RWPE2 (cell line): ENCODE measurements around the gene MAN2B1.
"Not testable (repeated sequence)": the region's sequence is repeated elsewhere in the genome, so short reads cannot be mapped to it uniquely, and the experiment has no call there.

Source experiments
- ATAC-seq: fragments of 200-7000 bp; cut with Tn5 transposase; 3 replicates; pipeline ENCODE4 v1.9.1; 2021; ENCODE audit warnings: low read depth
- DNase-seq: peaks from one replicate; pipeline ENCODE4 v3.0.0-alpha.2; 2020; ENCODE audit warnings: low spot score
- H3K27ac ChIP-seq: fragments of 450-650 bp; 2 replicates; pipeline ENCODE4 v1.5.1; 2017; ENCODE audit warnings: mild to moderate bottlenecking; ENCODE audit not compliant: poor library complexity, severe bottlenecking
- H3K27me3 ChIP-seq: fragments of 250-450 bp; sonication (Bioruptor Pico); 2 replicates; pipeline ENCODE4 v1.5.1; 2021; ENCODE audit warnings: mild to moderate bottlenecking, moderate library complexity; ENCODE audit not compliant: insufficient read depth, poor library complexity, severe bottlenecking
- H3K36me3 ChIP-seq: fragments of 250-450 bp; sonication (Bioruptor Pico); 2 replicates; pipeline ENCODE4 v1.5.1; 2020; ENCODE audit warnings: low read depth, mild to moderate bottlenecking, moderate library complexity
- H3K4me1 ChIP-seq: fragments of 250-450 bp; sonication (Bioruptor Pico); 2 replicates; pipeline ENCODE4 v1.5.1; 2021; ENCODE audit warnings: mild to moderate bottlenecking, moderate library complexity; ENCODE audit not compliant: insufficient read depth, poor library complexity, severe bottlenecking
- H3K4me3 ChIP-seq: fragments of 250-450 bp; sonication (Bioruptor Pico); 2 replicates; pipeline ENCODE4 v1.5.1; 2021; ENCODE audit warnings: mild to moderate bottlenecking, moderate library complexity; ENCODE audit not compliant: severe bottlenecking
- H3K9me3 ChIP-seq: fragments of 250-450 bp; sonication (Bioruptor Pico); 2 replicates; pipeline ENCODE4 v1.5.1; 2021; ENCODE audit warnings: mild to moderate bottlenecking, moderate library complexity; ENCODE audit not compliant: severe bottlenecking
- CTCF ChIP-seq: fragments of 450-650 bp; IDR thresholded peaks from one replicate; pipeline ENCODE4 v1.5.1; 2017; ENCODE audit warnings: mild to moderate bottlenecking, moderate library complexity; ENCODE audit not compliant: poor library complexity, severe bottlenecking

MAN2B1 gene

DNA sequence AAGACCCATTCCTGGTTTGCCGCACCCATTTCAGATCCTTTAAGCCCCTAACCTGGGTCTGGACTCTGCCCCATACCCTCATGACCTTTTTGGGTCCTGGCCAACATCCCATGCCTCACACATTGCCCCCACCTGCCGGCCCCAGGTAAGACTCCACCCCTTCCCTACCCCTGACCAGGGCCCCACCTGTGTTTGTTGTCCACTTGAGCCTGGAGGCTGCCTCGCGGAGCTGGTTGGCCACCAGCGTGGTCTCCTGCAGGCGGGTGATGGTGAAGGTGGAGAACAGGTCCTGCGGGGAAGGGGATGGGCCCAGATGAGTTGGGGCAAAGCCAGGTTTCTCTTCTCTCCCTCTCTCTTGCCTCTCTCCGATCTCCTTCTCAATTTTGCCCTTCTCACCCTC is 19.5 kb downstream of the MAN2B1 start:
- Histone ChIP-seq H3K36me3 (no peaks in the 10 kb centered on the region), H3K9me3 (no peaks in the 10 kb centered on the region)

DNA sequence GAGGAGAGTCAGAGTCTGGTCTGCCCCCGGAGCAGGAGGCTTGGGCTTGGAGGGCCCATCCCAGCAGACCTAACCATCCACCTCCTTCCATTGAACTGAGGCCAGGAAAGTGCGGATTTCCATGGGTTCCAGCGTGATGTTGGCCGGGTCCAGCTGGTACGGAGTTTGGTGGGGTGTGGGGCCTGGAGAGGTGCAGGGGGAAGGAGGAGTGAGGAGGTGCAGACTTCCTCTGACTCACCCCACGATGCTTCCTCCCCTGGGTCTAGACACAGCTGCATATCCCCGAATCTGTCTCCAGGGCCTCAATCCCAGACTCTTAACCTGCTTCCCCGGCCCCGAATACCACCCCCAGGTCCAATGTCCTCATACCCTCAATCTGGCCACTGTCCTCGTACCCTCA is 20.0 kb downstream of the MAN2B1 start:
- no peak overlapping the region for H3K27ac ChIP-seq
- no peak for TF ChIP-seq CTCF
- H3K4me1 ChIP-seq, result no peaks in the 10 kb centered on the region
- no peaks in the 10 kb centered on the region for H3K36me3 ChIP-seq
- H3K27me3 ChIP-seq, result no peaks in the 10 kb centered on the region
- ATAC-seq (no peak), DNase-seq (no peak)
- no peaks in the 10 kb centered on the region for H3K9me3 ChIP-seq
- no peak overlapping the region for H3K4me3 ChIP-seq

More for the DNA sequence above, 19.5 kb downstream of the MAN2B1 start:
- no peaks in the 10 kb centered on the region for H3K27me3 ChIP-seq
- H3K4me1 ChIP-seq, result no peaks in the 10 kb centered on the region
- no peak overlapping the region for H3K4me3 ChIP-seq
- no peak for DNase-seq
- no peak overlapping the region for H3K27ac ChIP-seq
- no peak for ATAC-seq
- TF ChIP-seq CTCF, result no peak

- not testable (repeated sequence) for H3K4me1 ChIP-seq, H3K27ac ChIP-seq, H3K4me3 ChIP-seq, H3K9me3 ChIP-seq, H3K36me3 ChIP-seq, DNase-seq, ATAC-seq, H3K27me3 ChIP-seq
Measured at GRCh38 chr19:12643716-12644115, 22.8 kb downstream of the MAN2B1 start.

GRCh38 chr19:12642506-12642905 is 24.0 kb downstream of the MAN2B1 start:
- ATAC-seq, result no peak
- TF ChIP-seq CTCF, result no peak
- Histone ChIP-seq H3K27ac (no peak overlapping the region), H3K9me3 (no peaks in the 10 kb centered on the region), H3K27me3 (no peaks in the 10 kb centered on the region), H3K4me3 (no peak overlapping the region), H3K36me3 (no peaks in the 10 kb centered on the region), H3K4me1 (no peaks in the 10 kb centered on the region)
- DNase-seq, result no peak

- H3K36me3 ChIP-seq, result no peaks in the 10 kb centered on the region
- H3K27me3 ChIP-seq, result no peaks in the 10 kb centered on the region
- no peak for TF ChIP-seq CTCF
- no peak overlapping the region for H3K4me3 ChIP-seq
- no peaks in the 10 kb centered on the region for H3K9me3 ChIP-seq
- no peak for DNase-seq
- H3K27ac ChIP-seq, result no peak overlapping the region
- H3K4me1 ChIP-seq, result no peaks in the 10 kb centered on the region
- ATAC-seq, result no peak
Measured at GRCh38 chr19:12641456-12641855, 25.1 kb downstream of the MAN2B1 start.
